ENCODE data around the gene CYP27B1.

- TF ChIP-seq, protein P1, sequence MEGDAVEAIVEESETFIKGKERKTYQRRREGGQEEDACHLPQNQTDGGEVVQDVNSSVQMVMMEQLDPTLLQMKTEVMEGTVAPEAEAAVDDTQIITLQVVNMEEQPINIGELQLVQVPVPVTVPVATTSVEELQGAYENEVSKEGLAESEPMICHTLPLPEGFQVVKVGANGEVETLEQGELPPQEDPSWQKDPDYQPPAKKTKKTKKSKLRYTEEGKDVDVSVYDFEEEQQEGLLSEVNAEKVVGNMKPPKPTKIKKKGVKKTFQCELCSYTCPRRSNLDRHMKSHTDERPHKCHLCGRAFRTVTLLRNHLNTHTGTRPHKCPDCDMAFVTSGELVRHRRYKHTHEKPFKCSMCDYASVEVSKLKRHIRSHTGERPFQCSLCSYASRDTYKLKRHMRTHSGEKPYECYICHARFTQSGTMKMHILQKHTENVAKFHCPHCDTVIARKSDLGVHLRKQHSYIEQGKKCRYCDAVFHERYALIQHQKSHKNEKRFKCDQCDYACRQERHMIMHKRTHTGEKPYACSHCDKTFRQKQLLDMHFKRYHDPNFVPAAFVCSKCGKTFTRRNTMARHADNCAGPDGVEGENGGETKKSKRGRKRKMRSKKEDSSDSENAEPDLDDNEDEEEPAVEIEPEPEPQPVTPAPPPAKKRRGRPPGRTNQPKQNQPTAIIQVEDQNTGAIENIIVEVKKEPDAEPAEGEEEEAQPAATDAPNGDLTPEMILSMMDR (IDR thresholded peaks at IDR 0.05 in 4 of 5, conservative IDR thresholded peaks at IDR 0.05 in 1 of 5), result no peak
- TF ChIP-seq POLR2A (IDR thresholded peaks at IDR 0.05), result no peak
These were observed 4.5 kb upstream of the CYP27B1 start for GRCh38 chr12:57771236-57771872.

Data from gastrocnemius medialis (tissue), 4 donors.